ENCODE results near the gene PPARG. TPM values are rescaled to one million over a fixed set of nuclear protein-coding genes. Genes with fewer than 3 reads are reported as not detected.

Gene PPARG
- total and polyA plus RNA-seq, 2 of the 13 experiments (the other 11 are each of a cell fraction or from before 2014, with no cell fraction given) = 13.9 to 58.3 TPM

- in situ Hi-C loops (cut with HindIII; ENCODE audit: extremely low pct_ligation_motif_present, low pct_unique_long_range_greater_than_20kb) = no loop called here
- TF ChIP-seq SP4 (CRISPR knock-in tag; IDR thresholded peaks at IDR 0.05) (no peak), MTF2 (CRISPR knock-in tag; IDR thresholded peaks at IDR 0.05; ENCODE audit: borderline replicate concordance) (no peak), ZNF44 (CRISPR knock-in tag; IDR thresholded peaks at IDR 0.05) (no peak), ZNF878 (CRISPR knock-in tag; IDR thresholded peaks at IDR 0.05) (no peak), CCDC6 (CRISPR knock-in tag; IDR thresholded peaks at IDR 0.05) (no peak), ZNF558 (CRISPR knock-in tag; IDR thresholded peaks at IDR 0.05; ENCODE audit: borderline replicate concordance) (no peak), HOXD1 (CRISPR knock-in tag; IDR thresholded peaks at IDR 0.05) (no peak), SMC3 (IDR thresholded peaks at IDR 0.05; ENCODE audit: low read length) (no peak; the same call in 1 of the 2 replicates), POLR2AphosphoS2 (IDR thresholded peaks at IDR 0.05; ENCODE audit: low read depth, low read length) (no peak), KDM4B (CRISPR knock-in tag; IDR thresholded peaks at IDR 0.05) (no peak), NAIF1 (CRISPR knock-in tag; IDR thresholded peaks at IDR 0.05; ENCODE audit: borderline replicate concordance) (no peak), GTF2F1 (IDR thresholded peaks at IDR 0.05; ENCODE audit: low read length) (no peak)
- TF ChIP-seq, protein P1, sequence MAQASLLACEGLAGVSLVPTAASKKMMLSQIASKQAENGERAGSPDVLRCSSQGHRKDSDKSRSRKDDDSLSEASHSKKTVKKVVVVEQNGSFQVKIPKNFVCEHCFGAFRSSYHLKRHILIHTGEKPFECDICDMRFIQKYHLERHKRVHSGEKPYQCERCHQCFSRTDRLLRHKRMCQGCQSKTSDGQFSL (CRISPR knock-in tag; IDR thresholded peaks at IDR 0.05) = no peak
- CTCF ChIA-PET (ENCODE audit: low intra/inter-chr PET ratio, low total read pairs) = no interaction called here
- peaks cover 13% of the 10 kb centered on the region for H3K79me2 ChIP-seq (ENCODE audit: insufficient read depth, low read length)
- H3K4me3 ChIP-seq (replicated peaks in 1 of 3; ENCODE audit: insufficient read depth in 1 of 3, low read depth in 2 of 3, low read length in 3 of 3) = no peak overlapping the region
- no peak overlapping the region for H3K9ac ChIP-seq (ENCODE audit: insufficient read depth, low read depth, low read length)
- FAIRE-seq (no peak), ATAC-seq (no peak), DNase-seq (ENCODE audit: low spot score) (no peak)
- H2AFZ ChIP-seq (ENCODE audit: low read length) = no peak overlapping the region
- H3K27me3 ChIP-seq (ENCODE audit: control insufficient read depth in 1 of 2, insufficient read depth in 2 of 2, low read length in 2 of 2) = no peaks in the 10 kb centered on the region
- H3K9me3 ChIP-seq (ENCODE audit: low read length) = no peaks in the 10 kb centered on the region
- BruUV-seq (replicated peaks) = no TSS peak
- peaks cover 0 to 1% of the 10 kb centered on the region in 2 experiments; a peak in 2 of 5 replicates for H3K36me3 ChIP-seq (replicated peaks in 1 of 2; ENCODE audit: control insufficient read depth in 1 of 2, insufficient read depth in 2 of 2, low read length in 2 of 2)
- H3K4me2 ChIP-seq (ENCODE audit: low read depth, low read length) = no peak overlapping the region
- H3K27ac ChIP-seq (ENCODE audit: extremely low read length, insufficient read depth, low read length) = no peak overlapping the region
- no peaks in the 10 kb centered on the region; the same call in 1 of the 2 replicates for H4K20me1 ChIP-seq (ENCODE audit: insufficient read depth, low read length)
- WGBS (ENCODE audit: low lambda C conversion rate) = 96% methylated on average over 3 of the region's 3 CpGs
- no peaks in the 10 kb centered on the region for H3K4me1 ChIP-seq (ENCODE audit: insufficient read depth, low read length)
- POLR2A ChIA-PET = no interaction called here
- intact Hi-C loops (cut with micrococcal nuclease; ENCODE audit: unreplicated experiment) = no loop called here
Observed at GRCh38 chr3:12328837-12329462, 40.1 kb downstream of the PPARG start.

Measured in HepG2 (cell line).